PC-9 (cell line): ENCODE results near the gene COL4A6. TPM values are rescaled to one million over a fixed set of nuclear protein-coding genes. Genes with fewer than 3 reads are reported as not detected.

Source experiments
- BruUV-seq: library from RNA; stranded (reverse); fragments of 400-500 nt; replicated peaks from 2 replicates; lab custom pipeline; 2021; lab: Mats Ljungman, UMichigan
- CTCF ChIA-PET: fragments of 300-600 bp; sonication (Branson Sonifier 250); formaldehyde crosslinking; loops from one replicate; lab custom pipeline; 2022; ENCODE audit warnings: antibody characterized with exemption; lab: Charles Lee
- POLR2A ChIA-PET: fragments of 300-600 bp; sonication (Branson Sonifier 250); formaldehyde crosslinking; loops from one replicate; lab custom pipeline; 2022; ENCODE audit warnings: antibody characterized with exemption; ENCODE audit not compliant: unreplicated experiment; lab: Charles Lee
- DNase-seq, 2 experiments: peaks; one replicate each; pipeline versions ENCODE4 v3.0.0 to v3.0.0-alpha.2; 2015 to 2022; ENCODE audit warnings: mixed read lengths in 1 of 2
- H2AFZ ChIP-seq: fragments of 200-600 bp; sonication (generic); 2 replicates; pipeline ENCODE4 v1.8.1; 2017; ENCODE audit warnings: antibody characterized with exemption
- H3F3A ChIP-seq: fragments of 200-600 bp; sonication (generic); 2 replicates; pipeline ENCODE4 v1.8.1; 2017; ENCODE audit warnings: antibody characterized with exemption, mild to moderate bottlenecking, low read depth; ENCODE audit not compliant: insufficient read depth
- H3K27ac ChIP-seq: fragments of 200-600 bp; sonication (generic); 2 replicates; pipeline ENCODE4 v1.6.1; 2016; ENCODE audit warnings: mixed run types
- H3K27me3 ChIP-seq: fragments of 200-600 bp; sonication (generic); 2 replicates; pipeline ENCODE4 v1.6.1; 2016; ENCODE audit warnings: low read depth, mixed run types; ENCODE audit not compliant: insufficient read depth
- H3K36me3 ChIP-seq: fragments of 200-600 bp; sonication (generic); 2 replicates; pipeline ENCODE4 v1.6.1; 2016; ENCODE audit warnings: low read depth, mixed run types
- H3K4me1 ChIP-seq: fragments of 200-600 bp; sonication (generic); replicated peaks from 2 replicates; pipeline ENCODE4 v1.6.1; 2016; ENCODE audit warnings: mixed run types; ENCODE audit not compliant: insufficient read depth
- H3K4me2 ChIP-seq: fragments of 200-600 bp; sonication (generic); 2 replicates; pipeline ENCODE4 v1.6.1; 2017; ENCODE audit warnings: mixed run types
- H3K4me3 ChIP-seq: fragments of 200-600 bp; sonication (generic); 2 replicates; pipeline ENCODE4 v1.6.1; 2016; ENCODE audit warnings: mixed run types
- H3K79me2 ChIP-seq: fragments of 200-600 bp; sonication (generic); 2 replicates; pipeline ENCODE4 v1.6.1; 2017; ENCODE audit warnings: low read depth, mixed run types
- H3K9me2 ChIP-seq: fragments of 200-600 bp; sonication (generic); 2 replicates; pipeline ENCODE4 v1.8.1; 2017; ENCODE audit warnings: mild to moderate bottlenecking; ENCODE audit not compliant: insufficient read depth
- H3K9me3 ChIP-seq: fragments of 200-600 bp; sonication (generic); 2 replicates; pipeline ENCODE4 v1.8.1; 2016; ENCODE audit warnings: low read depth; ENCODE audit not compliant: insufficient read depth
- H4K20me1 ChIP-seq: fragments of 200-600 bp; sonication (generic); 2 replicates; pipeline ENCODE4 v1.8.1; 2017; ENCODE audit not compliant: insufficient read depth
- EZH2 ChIP-seq: fragments of 200-600 bp; sonication (generic); IDR thresholded peaks from 2 replicates; pipeline ENCODE4 v1.8.0; 2017; ENCODE audit warnings: antibody characterized with exemption, low read depth
- intact Hi-C: fragments of 100-400 bp; cut with micrococcal nuclease; formaldehyde crosslinking; loops from one replicate; pipeline ENCODE4 v1.10.0; 2022; ENCODE audit not compliant: unreplicated experiment
- total RNA-seq: library from RNA; stranded (reverse); gene quantifications from 2 replicates; pipeline ENCODE4 v1.2.3, GENCODE V29; 2021
- TF ChIP-seq, protein P1 (sequence below): fragments of 200-600 bp; sonication (generic); conservative IDR thresholded peaks from 2 replicates; pipeline ENCODE4 v1.6.1; 2017; ENCODE audit warnings: mixed run types, antibody characterized with exemption, mild to moderate bottlenecking, moderate library complexity

The COL4A6 gene
- total RNA-seq, 1 experiment from 2014 or later = 15.5 TPM

DNA sequence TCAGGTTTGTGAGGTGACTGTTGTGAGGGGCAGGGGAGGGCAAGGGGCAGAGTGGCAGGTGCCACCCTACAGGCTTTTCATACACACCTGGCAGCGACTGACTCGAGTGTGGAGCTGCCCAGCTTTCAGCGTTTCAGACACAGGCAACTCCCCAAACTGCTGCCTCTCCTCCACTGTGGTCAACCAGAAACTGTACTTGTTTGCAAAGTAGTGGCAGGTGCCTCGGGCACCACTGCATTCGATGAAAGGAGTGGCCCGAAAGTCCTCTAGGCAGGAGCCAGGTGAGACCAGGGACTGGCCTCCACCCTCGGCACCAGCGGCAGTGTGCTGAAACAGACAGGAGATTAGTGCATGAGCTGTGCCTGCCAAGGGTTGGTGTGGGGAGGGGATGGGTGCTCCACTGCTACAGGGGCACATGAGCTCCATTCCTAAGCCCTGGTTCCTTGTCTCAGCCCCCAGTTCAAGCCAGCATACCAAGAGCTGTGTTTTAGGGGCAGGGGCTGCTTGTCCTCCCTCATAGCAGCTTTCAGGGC is 281.2 kb downstream of the COL4A6 start:
- no peak overlapping the region for H3K4me2 ChIP-seq
- H3K9me2 ChIP-seq = 0 out of 2 replicates have a peak, but pooled peaks cover 3% of the 10 kb centered on the region
- no peak for TF ChIP-seq EZH2
- TF ChIP-seq, protein P1, sequence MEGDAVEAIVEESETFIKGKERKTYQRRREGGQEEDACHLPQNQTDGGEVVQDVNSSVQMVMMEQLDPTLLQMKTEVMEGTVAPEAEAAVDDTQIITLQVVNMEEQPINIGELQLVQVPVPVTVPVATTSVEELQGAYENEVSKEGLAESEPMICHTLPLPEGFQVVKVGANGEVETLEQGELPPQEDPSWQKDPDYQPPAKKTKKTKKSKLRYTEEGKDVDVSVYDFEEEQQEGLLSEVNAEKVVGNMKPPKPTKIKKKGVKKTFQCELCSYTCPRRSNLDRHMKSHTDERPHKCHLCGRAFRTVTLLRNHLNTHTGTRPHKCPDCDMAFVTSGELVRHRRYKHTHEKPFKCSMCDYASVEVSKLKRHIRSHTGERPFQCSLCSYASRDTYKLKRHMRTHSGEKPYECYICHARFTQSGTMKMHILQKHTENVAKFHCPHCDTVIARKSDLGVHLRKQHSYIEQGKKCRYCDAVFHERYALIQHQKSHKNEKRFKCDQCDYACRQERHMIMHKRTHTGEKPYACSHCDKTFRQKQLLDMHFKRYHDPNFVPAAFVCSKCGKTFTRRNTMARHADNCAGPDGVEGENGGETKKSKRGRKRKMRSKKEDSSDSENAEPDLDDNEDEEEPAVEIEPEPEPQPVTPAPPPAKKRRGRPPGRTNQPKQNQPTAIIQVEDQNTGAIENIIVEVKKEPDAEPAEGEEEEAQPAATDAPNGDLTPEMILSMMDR = no peak
- H4K20me1 ChIP-seq = no peaks in the 10 kb centered on the region
- H3K79me2 ChIP-seq = no peaks in the 10 kb centered on the region
- no TSS peak for BruUV-seq
- no peaks in the 10 kb centered on the region for H3K27me3 ChIP-seq
- no peaks in the 10 kb centered on the region for H3K9me3 ChIP-seq
- H3K4me3 ChIP-seq = no peak overlapping the region
- intact Hi-C loops = no loop called here
- ChIA-PET POLR2A (no interaction called here), CTCF (no interaction called here)
- H3F3A ChIP-seq = no peaks in the 10 kb centered on the region
- H3K36me3 ChIP-seq = no peaks in the 10 kb centered on the region
- DNase-seq = no peak
- no peaks in the 10 kb centered on the region for H3K4me1 ChIP-seq
- H3K27ac ChIP-seq = no peak overlapping the region
- no peak overlapping the region for H2AFZ ChIP-seq

DNA sequence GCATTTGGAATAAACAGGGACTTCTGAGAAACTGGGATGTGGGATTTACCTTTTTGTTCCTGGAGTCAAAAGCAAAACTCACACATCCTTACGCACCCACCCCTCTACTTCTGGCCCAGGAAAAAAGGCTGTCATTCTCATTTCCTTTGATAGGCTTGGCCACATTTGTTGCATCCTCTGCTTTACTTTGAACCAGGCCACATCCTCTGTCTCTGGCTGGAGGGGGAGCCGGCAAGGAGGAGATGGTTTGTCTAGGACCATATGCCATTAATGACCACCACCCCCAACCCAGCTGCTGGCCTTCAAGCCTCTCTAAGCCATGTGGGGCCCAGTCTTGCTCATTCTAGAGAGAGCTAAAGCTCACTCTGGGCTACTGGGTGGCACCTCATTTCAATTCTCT is 282.1 kb downstream of the COL4A6 start:
- intact Hi-C loops = no loop called here
- no peak overlapping the region for H3K4me3 ChIP-seq
- H3K79me2 ChIP-seq = no peaks in the 10 kb centered on the region
- H3K36me3 ChIP-seq = no peaks in the 10 kb centered on the region
- no peak for TF ChIP-seq EZH2
- TF ChIP-seq, protein P1 = no peak
- no peak overlapping the region for H3K27ac ChIP-seq
- peaks cover 3% of the 10 kb centered on the region; the same call in 1 of the 2 replicates for H3K9me2 ChIP-seq
- no peak overlapping the region for H3K4me2 ChIP-seq
- no TSS peak for BruUV-seq
- no peaks in the 10 kb centered on the region for H3F3A ChIP-seq
- H2AFZ ChIP-seq = no peak overlapping the region
- ChIA-PET CTCF (no interaction called here), POLR2A (no interaction called here)
- no peaks in the 10 kb centered on the region for H4K20me1 ChIP-seq
- no peaks in the 10 kb centered on the region for H3K27me3 ChIP-seq
- H3K9me3 ChIP-seq = no peaks in the 10 kb centered on the region
- no peaks in the 10 kb centered on the region for H3K4me1 ChIP-seq
- DNase-seq = no peak

DNA sequence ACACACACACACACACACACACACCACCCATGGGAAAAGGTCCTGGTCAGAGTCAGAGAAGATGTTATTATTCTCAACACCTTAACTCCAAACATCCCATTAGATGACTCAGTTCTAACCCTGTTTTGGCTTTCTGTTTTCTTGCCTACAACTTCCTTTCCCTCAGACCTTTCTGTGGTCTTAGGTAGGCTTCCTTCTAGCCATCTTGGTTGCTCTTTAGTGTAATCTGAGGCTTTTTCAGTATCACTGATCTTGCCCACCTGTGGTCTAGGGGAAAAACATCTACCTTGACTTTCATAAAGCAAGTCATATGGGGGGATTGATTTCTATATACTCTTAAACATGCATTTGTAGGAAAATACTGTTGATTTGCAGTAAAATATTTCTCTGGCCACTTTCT is 289.7 kb downstream of the COL4A6 start:
- Histone ChIP-seq H3K9me3 (no peaks in the 10 kb centered on the region), H3K4me3 (no peak overlapping the region), H3K36me3 (no peaks in the 10 kb centered on the region), H3K27me3 (no peaks in the 10 kb centered on the region), H3K9me2 (no peaks in the 10 kb centered on the region; the same call in 1 of the 2 replicates), H3K79me2 (no peaks in the 10 kb centered on the region), H3F3A (no peaks in the 10 kb centered on the region), H2AFZ (no peak overlapping the region), H4K20me1 (no peaks in the 10 kb centered on the region), H3K4me2 (no peak overlapping the region), H3K4me1 (no peaks in the 10 kb centered on the region), H3K27ac (no peak overlapping the region)
- no peak for DNase-seq
- no TSS peak for BruUV-seq
- TF ChIP-seq, protein P1 = no peak
- intact Hi-C loops = no loop called here
- ChIA-PET POLR2A (no interaction called here), CTCF (no interaction called here)
